Stimulated activated CD8-positive, alpha-beta memory T cell treated with anti-CD3 and anti-CD28 coated beads, Interleukin-12 subunit alpha, Interleukin-12 subunit beta, amount 100 ng/mL, for 24 hours (primary cell): ENCODE measurements around the gene NLGN1.

Experiments used
- DNase-seq: peaks from one replicate; pipeline ENCODE4 v3.0.0-alpha.2; 2020; ENCODE audit errors: extremely low read depth

The NLGN1 gene

DNA sequence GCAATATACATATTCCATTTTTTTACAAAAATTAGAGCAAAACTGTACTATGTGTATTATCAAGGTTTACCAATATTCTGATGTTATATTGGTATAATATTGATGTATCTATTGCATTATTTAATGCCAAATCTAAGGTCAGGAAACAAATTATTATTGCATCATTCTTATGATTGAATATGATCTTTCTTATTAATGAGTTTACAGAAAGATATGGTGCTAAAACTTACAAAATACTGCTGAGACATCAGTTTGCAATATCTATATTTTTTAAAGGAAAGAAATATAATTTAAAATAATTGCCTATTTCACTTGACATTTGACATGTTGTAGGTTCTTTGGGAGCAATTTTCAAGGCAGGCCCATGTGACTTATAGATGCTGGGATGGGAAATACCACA lies 357.6 kb downstream of the NLGN1 start:
- no peak for DNase-seq

DNA sequence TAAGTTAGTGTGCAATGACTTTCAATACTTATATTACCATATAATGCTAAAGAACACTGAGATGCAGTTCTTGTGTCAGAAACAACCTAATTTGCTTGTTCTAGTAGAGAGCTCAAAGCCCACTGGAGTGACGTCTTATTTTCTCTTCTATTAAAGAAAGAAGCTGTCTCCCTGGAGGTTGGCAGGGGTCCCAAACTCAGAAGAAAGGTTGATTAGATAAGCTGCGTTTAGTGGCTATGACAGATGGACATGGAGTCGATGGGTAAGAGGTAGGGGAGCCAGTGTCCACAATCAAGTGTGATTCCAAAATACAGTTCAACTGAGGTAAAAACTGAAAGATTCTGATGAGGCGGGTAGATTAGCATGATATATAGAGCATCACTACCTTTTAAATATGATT lies 363.6 kb downstream of the NLGN1 start:
- no peak for DNase-seq

DNA sequence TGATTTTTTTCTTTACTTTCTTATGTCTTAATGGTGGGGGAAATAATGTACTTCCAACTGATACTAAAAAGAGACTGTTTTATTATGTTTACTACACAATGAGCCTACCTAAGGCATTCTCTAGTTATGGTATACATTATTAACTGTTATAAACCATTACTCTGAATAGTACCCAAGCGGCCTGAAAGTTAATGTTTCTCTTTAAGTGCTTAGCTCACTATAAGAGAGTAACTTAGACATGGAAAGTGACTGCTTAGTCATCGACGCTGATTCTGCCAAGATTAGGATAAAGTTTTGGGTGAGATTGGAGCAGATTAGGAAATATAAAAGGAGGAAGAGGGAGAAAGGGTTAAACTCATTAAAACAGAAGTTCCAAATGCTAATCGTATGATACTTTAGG lies 365.0 kb downstream of the NLGN1 start:
- DNase-seq: no peak

DNA sequence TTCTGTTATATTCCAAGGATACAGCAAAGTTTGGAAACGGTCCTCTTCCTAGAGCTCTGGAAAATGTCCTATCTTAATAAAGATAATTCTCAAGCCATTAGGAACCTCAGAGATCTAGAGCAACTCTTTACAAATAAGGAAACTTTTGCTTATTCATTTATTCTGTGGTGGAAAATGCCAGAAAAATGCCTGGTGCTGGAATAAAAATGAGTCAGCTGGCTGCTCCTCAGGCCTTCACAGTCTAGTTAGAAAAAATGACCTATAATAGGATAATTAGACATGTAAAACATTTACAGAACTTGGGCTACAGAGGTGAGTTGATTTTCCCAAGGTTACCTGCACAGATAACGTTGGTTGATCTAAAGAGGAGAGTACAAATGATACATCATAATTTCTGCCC lies 372.5 kb downstream of the NLGN1 start:
- no peak for DNase-seq

DNA sequence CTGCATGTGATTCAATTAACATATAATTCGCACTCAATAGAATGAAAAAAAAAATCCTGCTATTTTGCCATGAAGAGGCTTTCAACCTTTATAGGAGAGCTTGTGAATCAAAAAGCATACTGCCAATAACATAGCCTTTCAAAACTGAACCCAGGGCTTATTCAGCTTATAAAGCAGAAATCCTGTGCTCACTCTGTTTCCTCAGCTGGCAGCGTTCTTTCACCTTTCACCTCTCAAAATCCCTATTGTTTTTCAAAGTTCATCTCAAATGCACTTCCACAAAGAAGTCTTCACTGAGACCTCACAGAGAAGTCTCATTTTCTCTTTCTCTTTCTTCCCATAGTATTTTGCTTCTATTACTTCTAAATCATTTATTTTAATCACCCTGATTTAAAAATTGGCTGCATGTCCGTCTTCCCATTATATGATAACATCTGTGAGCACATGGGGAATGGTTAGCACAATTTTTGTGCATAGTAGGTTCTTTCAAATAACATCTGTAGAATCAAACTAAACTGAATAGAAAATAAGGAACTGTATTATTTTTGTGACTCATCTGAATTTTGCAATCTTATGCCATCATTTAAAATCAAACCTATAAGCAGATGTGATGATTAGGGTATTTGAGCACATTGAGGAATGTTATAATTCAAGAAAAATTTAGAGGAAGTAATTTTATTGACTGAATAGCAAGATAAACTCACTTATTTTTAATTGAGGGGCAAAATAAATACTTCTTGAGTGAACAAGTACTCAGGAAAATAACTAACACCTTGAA lies 373.4 kb downstream of the NLGN1 start:
- DNase-seq: no peak

DNA sequence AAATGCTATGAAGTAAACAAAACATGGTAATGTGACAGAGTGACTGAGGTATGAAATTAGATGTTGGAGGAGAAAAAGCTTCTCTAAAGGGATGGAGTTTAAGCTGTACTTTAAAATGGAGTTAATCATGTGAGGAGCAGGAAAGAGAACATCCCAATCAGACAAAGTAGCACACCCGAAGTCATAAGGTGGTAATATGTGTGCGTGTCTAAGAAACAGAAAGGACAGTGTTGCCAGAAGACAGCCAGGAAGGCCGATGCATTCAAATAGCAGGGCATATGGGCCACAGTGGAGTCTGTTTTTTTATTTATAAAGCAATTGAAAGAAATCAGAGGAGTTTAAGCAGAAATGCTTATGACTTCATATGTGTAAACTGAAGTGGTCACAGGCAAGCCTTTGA lies 376.3 kb downstream of the NLGN1 start:
- no peak for DNase-seq

DNA sequence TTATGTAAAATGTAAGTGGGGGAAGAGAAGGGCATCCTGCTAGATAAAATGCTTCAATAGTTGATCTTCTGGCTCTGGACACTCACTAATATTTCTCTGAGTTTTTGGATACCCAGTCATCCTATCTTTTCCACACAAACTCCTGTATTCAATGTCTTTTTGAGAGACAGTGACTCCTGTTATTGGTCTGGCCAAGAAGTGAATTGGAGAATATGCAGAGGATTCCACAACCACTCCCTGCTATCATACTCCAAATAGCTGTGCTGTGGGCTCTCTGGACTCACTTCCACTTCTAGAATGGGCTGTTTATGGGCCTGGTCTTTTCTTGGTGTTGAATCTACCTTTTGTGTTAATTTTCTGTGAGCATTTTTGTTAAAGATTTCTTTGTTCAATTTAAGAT lies 376.8 kb downstream of the NLGN1 start:
- no peak for DNase-seq

DNA sequence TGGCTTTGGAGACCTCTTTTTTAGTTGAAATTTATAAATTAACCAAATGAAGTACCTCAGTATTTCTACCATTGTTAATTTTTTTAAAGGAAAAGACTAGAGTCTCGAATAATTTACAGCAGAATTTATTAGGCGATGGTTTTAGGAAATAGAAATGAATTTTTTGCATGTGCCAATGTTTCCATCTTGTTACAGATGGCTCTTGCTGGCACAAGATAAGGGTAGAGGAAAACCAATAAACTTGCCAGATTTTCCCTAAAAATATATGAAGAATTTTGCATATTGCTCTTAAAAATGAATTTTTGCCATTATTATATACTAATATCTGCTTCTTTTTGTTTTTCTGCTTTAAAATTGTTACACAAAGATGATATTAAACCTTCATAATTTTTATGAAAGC lies 380.7 kb downstream of the NLGN1 start:
- DNase-seq: no peak

DNA sequence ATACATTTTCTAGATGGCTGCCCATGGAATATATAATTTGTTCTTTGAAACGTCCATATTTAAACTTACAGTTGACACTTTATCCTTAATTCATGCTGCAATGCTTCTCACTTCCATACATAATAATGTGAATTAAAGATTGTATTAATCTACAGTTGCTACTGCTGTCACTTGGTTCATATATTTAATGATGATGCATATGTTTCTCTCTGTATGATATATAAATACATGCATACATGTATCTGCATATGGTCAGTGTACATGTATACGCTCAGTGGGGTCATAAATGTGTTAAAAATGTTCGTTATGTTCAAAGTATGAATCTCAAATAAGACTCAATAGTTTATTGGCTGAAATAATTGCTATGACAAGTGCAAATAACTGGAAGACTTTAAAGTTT lies 382.5 kb downstream of the NLGN1 start:
- no peak for DNase-seq

DNA sequence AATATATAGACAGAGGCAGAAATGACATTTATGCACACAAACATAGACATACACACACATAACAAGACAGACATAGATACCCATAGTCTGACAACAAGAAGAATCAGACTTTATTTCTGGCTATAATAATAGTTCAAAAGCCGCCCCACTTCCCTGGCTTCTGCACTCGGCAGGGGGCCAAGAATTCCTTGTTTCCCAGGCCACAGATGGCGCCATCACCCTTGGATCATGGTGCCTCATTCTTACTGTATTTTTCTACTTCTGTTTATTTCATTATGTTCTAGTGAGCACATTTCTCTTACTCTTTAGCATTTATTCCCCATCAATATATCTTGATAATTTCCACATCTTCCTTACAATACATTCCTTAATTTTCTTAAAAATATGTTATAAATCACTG lies 387.5 kb downstream of the NLGN1 start:
- no peak for DNase-seq

DNA sequence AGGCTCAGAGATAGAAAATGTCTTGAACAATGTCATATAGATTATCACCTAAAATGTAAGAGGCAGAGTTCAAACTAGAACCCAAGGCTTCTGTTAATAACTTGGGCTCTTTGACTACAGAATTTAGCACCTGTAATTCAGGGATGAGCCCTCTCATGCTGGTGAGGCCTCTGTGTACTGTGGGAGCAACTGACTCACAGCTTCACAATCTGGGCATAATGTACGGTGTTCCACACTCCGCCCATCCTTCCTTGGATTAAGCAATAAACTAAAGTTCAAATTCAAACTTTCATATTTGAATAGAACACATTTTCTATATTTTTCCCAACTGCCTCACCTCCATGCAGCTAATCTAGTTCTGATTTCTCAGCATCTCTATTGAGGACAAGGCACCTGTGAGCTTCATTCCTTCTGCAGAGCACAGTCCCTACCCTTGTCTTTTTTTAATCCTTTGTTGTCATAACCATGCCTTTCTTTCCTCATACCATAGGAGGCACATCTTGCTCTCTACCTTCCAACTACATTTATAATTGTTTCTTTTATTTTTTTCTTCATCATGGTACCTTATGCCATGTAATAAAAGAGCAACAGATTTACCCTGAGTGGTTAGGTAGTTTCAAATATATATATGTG lies 392.1 kb downstream of the NLGN1 start:
- no peak for DNase-seq

DNA sequence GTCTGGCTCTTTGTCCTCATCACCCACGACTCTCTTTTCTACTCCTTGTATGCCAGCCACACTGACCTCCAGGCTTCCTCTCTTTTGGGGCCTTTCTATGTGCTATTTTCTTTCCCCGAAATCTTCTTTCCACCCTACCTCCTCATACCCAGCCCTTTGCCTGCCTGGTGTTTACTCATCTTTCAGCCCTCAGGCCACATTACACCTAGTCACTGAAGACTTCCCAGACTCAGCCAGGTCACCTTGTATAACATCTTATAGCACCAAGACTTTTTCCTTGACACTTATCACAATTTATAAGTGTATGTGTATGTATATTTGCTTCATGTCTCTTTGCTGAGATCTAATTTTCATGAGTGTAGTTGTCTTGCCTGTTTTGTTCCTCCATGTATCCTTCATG lies 396.4 kb downstream of the NLGN1 start:
- DNase-seq: no peak

DNA sequence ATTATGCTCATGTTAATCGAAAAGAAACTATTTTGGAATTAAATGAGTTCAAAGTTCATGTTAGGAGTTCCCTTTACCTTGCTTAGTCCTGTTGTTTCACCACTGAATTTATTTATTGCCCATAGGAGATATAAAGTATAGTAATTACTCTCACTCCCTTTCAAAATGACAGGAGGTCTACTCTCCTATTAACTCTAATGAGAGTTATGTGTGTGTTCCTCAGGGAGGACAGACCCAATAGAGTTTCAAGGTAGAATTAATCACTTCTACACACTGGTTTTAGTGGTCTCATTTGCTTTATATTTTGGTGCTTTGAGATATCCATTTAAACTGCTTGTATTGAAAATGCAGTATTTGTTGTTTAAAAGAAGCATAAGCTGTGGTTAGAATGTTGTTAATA lies 398.9 kb downstream of the NLGN1 start:
- no peak for DNase-seq

DNA sequence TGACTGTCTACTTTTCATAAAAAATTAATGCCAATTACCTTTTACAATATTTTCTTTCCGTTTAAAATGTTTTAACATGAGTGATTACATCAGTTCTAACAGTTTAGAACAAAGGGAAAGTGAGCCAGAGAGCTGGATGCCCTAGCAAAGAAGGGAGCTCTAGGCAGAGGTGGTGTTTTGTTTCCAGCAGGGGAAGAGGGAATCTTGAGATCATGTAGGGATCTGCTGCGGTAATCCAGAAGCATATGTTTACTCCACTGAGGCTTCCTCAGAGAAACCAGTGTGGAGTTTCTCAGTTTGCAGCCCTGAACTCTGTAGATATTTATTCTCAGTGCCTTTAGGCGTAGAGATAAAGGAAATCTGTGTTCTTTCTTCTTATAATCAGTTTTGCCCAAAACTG lies 399.3 kb downstream of the NLGN1 start:
- no peak for DNase-seq

DNA sequence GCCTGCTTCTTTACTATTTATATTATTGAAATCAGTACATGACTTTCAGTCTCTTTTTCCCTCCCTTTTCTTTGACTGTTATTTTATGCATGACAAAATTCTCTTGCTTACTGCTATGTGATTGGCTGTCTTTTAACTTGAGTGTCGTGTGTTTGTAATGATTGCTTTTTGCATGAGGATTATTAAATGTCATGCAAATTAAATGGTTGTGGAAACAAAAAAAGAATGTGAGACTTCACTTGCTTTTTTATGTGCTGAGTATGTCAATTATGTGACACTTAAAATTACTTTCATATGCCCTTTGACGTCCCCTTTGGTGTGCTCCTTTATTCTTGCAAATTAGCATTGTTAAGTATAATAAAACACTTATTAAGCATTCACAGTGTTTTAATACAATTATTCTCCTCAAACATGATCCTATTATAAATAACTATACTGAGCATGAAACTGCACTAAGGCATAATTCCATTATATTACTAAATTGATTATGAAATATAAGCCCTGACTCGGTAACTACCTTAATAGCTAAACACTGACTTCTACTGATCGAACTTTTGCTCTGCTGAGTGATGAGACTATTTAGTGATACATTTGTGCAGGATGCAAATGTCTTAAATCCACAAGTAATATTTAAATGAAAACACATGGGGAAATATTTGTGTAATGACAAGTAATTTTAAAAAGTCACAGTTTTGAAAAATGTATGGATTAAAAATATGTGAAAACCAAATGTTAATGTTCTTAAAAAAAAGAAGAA lies 401.7 kb downstream of the NLGN1 start:
- DNase-seq: no peak

DNA sequence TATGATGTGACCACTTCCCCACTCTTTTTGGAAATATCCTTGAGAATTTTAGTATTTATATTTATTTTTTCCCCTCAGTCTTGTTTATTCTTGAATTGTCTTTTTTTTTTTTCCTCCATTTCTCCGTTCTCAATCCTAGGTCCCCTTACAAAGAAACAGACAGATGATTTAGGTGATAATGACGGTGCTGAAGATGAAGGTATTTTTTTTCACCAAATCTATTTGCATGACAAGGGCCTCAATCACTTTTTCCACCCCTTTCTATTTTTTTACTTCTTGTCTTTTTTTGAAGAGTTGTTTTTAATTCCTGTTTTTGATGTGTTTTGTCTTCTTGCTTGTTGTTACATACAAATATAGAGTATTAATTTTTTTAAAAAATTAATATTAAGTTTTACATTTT lies 402.6 kb downstream of the NLGN1 start:
- DNase-seq: no peak

DNA sequence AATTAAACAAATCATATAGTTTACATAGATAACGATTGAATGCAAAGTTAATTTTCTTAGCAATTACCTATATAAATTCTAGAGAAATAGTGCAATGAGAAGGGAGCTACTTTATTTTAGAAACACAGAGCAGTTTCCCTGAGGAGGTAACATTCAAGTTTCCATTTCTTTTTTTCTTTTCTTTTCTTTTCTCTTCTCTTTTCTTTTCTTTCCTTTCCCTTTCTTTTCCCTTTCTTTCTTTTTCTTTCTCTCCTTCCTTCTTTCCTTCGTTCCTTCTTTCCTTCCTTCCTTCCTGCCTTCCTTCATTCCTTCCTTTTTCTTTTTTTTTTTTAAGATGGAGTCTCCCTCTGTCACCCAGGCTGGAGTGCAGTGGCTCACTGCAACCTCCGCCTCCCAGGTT lies 417.3 kb downstream of the NLGN1 start:
- DNase-seq: no peak

DNA sequence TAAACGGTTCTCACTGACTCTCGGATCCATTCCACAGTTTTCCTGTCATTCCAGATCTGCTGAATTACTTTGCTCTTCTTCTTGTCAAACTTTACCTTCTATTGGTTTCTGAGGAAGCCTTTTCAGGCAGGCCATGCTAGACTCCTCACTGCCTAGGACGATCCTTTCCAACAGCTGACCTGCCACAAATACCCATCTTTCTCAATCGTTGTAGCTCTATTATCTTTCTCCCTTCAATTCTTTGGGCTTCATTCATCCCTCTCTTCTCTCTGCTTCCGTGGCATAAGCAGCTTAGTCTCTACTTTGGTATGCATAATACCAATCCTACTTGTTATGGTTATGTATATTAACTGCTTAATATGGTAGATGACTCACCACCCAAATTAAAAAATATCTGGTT lies 421.8 kb downstream of the NLGN1 start:
- DNase-seq: no peak

DNA sequence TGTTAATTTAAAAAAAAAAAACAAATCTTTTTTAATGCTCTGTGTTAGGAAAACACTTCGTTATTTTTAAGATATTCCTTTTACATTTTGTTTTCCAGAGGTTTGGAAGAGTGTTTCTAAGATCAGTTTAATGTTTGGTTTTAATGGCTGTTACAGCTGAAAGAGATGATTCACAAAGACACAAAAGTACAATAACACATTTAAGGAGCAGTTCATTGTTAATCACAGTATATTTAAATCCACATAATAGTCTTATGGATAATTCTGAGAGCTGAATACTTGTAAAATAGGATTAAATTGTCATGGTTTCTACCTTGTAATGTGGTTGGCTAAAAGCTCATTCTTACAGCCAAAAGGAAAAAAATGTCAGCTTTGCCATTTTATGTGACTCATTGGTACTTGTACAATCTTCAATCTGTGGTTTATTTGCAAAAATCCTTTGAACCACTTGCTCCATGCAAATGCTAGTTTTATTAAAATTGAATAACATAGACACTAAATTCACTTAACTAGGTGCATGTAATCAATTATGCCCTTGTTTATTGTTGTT lies 426.4 kb downstream of the NLGN1 start:
- no peak for DNase-seq

DNA sequence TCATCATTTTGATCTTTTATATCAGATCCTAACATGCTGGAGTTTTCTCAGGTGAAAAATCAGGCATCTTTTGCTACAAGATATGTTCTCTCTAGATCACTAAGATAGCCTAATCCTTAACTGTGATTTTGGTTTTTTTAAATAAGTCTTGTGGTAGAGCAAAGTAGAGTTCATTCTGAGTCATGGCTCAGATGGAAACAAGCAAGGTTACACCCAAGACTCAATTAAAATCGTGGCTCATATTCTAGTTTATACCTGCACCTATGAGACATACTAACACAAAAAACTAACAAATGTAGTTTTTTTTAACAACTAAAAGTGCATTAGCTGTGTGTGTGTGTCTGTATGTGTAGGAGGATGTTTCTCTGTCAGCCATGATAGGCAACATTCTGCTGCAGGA lies 428.2 kb downstream of the NLGN1 start:
- no peak for DNase-seq

DNA sequence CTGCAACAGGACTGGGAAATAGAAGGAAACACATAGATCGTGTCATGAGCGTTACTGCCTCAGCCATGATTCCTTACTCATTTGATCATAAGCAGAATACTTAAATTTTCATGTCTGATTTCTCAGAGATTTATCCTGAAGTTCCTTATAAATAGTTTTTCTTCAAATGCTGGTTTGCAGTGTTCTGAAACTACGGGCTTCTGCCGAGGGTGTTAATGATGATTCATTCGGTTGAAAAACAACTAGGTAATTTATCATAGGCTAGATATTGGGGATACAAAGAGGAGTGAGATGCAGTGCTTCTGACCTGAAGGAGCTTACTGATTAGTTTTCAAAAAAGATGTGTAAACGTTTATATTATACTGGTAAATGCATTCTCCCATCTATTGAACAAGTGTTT lies 428.9 kb downstream of the NLGN1 start:
- no peak for DNase-seq

DNA sequence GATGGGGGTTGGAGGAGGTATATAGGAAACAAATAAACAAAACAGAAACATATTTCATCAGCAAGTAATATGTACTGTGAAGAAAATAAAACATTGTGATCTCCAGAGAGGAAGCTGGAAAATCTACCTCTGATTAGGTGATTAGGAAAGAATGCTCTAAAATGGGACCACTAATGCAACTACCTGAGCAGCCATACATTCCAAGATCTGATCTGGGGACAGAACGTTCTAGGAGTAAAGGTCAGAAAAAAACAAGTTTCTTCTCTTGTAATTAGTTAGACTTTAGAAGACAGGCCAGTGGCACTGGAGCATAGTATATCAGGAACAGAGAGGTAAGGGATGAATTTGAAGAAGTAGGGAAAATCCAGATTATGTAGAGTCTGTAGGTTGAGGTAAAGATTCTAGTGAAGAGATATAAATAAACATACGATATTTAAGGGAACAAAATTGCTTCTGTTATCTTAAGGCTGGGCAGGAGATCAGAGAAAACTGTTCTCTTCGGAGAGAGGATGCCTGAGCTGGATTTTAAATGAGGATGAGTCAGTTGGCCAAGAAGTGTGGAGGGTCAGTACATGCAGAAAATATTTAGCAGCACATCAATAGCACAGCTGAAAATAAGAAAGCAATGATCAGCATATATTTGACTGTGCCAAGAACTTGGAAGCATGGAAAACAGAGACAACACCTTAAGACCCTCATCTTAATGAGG lies 429.5 kb downstream of the NLGN1 start:
- no peak for DNase-seq
